ENCODE results near the gene PNKP.

- no peak for TF ChIP-seq EGR1 (IDR thresholded peaks at IDR 0.05; ENCODE audit: borderline replicate concordance, low read depth, low read length)
- TF ChIP-seq MAX (IDR thresholded peaks at IDR 0.05): no peak
- no peak for TF ChIP-seq TEAD4 (IDR thresholded peaks at IDR 0.05; ENCODE audit: low read depth, low read length)
- TF ChIP-seq ATF2 (IDR thresholded peaks at IDR 0.05; ENCODE audit: low read length): no peak
- TF ChIP-seq YY1 (IDR thresholded peaks at IDR 0.05; ENCODE audit: low read depth, low read length): no peak
- no peak for TF ChIP-seq CTCF (IDR thresholded peaks at IDR 0.05; ENCODE audit: control extremely low read depth in 1 of 3, insufficient read depth in 1 of 3, low read depth in 1 of 3, low read length in 3 of 3)
- no peak for TF ChIP-seq JUND (IDR thresholded peaks at IDR 0.05; ENCODE audit: low read length)
- no peak for TF ChIP-seq RBBP5 (IDR thresholded peaks at IDR 0.05; ENCODE audit: borderline replicate concordance, low read depth, low read length)
- TF ChIP-seq JUN (IDR thresholded peaks at IDR 0.05; ENCODE audit: low read depth, low read length): no peak
- TF ChIP-seq CBX5 (IDR thresholded peaks at IDR 0.05; ENCODE audit: low read depth, low read length): no peak
- TF ChIP-seq SP1 (IDR thresholded peaks at IDR 0.05; ENCODE audit: low read depth, low read length): no peak
- no peak for TF ChIP-seq EP300 (IDR thresholded peaks at IDR 0.05; ENCODE audit: borderline replicate concordance in 1 of 2, low read depth in 2 of 2, low read length in 2 of 2)
- TF ChIP-seq TAF7 (optimal IDR thresholded peaks at IDR 0.05; ENCODE audit: borderline replicate concordance, low read depth, low read length): no peak
- no peak for TF ChIP-seq E2F6 (IDR thresholded peaks at IDR 0.05)
These were observed 40.3 kb downstream of the PNKP start for GRCh38 chr19:49827034-49827433.

Measured in H1 (cell line).